Measurements from ENCODE around the gene TBCK.

DNA sequence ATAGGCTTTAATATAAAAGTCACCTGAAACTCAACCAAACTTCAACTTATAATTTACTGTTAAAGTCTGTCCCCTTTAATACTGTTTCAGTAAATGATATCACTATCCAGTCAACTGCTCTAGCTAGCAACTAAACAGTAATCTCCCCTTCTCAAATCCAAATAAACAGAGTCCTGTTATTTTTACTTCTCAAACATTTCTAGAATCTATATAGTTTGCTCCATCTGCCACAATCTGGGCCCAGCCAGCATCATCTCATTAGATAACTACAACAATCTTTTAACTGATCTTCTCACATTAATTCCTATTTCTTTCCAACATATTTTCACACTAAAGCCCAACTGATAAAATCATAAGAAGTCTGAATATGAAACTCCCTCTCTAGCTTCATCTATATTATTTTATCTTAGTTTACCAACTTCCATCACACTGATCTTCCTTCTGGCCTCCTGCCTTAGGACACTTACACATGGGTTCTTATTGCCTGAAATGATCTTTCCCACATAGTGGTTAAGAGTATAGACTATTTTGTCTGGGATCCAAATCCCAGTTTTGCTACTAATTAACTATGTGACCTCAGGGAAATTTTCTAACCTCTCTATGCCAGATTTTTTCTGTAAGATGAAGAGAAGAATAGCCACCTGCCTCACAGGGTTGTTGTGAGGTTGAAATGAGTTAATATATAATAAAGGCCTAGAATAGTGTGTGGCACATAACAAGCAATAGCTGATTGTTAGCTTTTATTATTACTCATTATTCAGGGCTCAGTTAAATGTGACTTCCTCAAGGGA, 18.6 kb downstream of the TBCK start:
- TF ChIP-seq, protein P1, sequence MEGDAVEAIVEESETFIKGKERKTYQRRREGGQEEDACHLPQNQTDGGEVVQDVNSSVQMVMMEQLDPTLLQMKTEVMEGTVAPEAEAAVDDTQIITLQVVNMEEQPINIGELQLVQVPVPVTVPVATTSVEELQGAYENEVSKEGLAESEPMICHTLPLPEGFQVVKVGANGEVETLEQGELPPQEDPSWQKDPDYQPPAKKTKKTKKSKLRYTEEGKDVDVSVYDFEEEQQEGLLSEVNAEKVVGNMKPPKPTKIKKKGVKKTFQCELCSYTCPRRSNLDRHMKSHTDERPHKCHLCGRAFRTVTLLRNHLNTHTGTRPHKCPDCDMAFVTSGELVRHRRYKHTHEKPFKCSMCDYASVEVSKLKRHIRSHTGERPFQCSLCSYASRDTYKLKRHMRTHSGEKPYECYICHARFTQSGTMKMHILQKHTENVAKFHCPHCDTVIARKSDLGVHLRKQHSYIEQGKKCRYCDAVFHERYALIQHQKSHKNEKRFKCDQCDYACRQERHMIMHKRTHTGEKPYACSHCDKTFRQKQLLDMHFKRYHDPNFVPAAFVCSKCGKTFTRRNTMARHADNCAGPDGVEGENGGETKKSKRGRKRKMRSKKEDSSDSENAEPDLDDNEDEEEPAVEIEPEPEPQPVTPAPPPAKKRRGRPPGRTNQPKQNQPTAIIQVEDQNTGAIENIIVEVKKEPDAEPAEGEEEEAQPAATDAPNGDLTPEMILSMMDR (conservative IDR thresholded peaks at IDR 0.05 in 1 of 2, IDR thresholded peaks at IDR 0.05 in 1 of 2; ENCODE audit: extremely low read depth in 1 of 2, insufficient read depth in 1 of 2, low read depth in 1 of 2, low read length in 2 of 2), result no peak
- TF ChIP-seq EZH2 (IDR thresholded peaks at IDR 0.05; ENCODE audit: borderline replicate concordance, low read length), result no peak

All from mammary epithelial cell (primary cell).